ENCODE measurements around the gene LHFPL3. TPM values are rescaled to one million over a fixed set of nuclear protein-coding genes. Genes with fewer than 3 reads are reported as not detected.

LHFPL3 gene
- total RNA-seq, 4 donors from 2014 or later = not detected

DNA sequence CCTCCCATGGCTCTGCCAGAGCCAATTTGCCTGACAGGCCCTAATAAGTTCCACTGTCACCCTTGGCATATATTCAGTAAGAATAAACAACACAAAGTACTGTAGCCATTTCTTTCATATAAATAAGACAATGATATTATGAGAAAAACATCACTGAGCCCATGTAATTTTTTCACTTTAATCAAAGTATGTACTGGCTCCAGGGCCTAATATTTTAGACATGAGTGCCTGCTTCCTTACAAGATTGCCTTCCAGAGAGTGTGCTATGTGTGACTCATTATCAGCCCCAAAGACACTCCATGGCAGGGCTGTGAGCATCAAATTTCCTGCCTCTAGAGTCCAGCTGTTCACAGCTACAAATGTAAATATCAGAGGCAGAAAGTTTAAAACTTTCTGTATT is 297.6 kb downstream of the LHFPL3 start:
- TF ChIP-seq, protein P1, sequence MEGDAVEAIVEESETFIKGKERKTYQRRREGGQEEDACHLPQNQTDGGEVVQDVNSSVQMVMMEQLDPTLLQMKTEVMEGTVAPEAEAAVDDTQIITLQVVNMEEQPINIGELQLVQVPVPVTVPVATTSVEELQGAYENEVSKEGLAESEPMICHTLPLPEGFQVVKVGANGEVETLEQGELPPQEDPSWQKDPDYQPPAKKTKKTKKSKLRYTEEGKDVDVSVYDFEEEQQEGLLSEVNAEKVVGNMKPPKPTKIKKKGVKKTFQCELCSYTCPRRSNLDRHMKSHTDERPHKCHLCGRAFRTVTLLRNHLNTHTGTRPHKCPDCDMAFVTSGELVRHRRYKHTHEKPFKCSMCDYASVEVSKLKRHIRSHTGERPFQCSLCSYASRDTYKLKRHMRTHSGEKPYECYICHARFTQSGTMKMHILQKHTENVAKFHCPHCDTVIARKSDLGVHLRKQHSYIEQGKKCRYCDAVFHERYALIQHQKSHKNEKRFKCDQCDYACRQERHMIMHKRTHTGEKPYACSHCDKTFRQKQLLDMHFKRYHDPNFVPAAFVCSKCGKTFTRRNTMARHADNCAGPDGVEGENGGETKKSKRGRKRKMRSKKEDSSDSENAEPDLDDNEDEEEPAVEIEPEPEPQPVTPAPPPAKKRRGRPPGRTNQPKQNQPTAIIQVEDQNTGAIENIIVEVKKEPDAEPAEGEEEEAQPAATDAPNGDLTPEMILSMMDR (IDR thresholded peaks at IDR 0.05; ENCODE audit: low read depth) = no peak

DNA sequence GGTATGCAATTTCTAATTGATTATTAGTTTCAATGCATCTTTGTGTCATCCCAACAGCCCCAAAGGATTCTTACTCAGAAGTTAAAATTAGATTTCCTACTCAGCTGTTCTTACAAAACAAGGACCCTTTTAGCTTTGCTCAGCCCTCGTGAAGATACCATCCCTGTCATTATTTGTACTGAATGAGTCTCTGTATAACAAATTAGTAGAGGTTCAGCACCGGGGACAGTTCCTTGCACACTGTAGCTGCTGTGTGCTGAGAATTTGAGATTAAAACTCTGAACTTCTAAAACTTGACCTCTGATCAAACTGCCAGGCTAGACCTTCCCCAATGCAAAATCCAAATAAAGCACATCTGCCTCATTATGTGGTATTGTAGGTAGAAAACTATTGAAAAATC is 299.1 kb downstream of the LHFPL3 start:
- TF ChIP-seq, protein P1 (IDR thresholded peaks at IDR 0.05; ENCODE audit: low read depth) = no peak

DNA sequence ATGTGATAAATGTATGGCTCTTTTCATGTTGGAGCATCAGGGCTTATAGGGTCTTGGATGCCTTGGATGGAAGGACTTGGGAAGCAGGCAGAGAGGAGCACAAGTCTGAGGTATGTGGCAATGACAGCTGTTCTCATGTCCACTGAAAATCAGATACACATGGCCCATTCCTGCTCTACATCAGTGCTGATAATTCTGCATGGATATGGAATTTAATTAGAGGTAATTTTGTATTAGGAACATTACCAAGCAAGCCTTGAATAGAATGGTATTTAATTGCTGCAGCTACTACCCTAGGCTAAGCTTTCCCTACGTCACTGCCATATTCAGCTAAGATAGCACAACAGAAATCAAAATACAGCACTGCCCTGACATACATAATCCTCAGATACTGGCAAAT is 299.6 kb downstream of the LHFPL3 start:
- TF ChIP-seq, protein P1 (IDR thresholded peaks at IDR 0.05; ENCODE audit: low read depth) = no peak

DNA sequence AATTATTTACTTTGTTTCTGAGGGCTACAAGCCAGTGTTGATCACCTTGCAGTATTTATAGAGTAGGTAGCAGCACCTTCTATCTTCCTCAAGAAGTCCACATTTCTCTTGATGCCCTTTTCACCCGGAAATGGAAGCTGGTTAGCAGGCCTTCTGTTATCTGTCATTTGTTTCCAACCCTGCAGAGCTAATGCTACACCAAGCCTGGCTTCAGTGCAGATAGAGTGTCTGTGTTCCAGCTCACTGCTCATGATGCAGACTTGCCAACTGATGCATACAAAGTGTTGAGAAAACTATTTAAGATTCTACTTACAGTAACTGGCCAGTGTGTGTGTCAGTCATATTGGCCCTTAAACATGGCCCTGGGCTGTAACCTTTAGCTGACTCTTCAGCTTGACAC is 301.0 kb downstream of the LHFPL3 start:
- TF ChIP-seq, protein P1 (IDR thresholded peaks at IDR 0.05; ENCODE audit: low read depth) = no peak

DNA sequence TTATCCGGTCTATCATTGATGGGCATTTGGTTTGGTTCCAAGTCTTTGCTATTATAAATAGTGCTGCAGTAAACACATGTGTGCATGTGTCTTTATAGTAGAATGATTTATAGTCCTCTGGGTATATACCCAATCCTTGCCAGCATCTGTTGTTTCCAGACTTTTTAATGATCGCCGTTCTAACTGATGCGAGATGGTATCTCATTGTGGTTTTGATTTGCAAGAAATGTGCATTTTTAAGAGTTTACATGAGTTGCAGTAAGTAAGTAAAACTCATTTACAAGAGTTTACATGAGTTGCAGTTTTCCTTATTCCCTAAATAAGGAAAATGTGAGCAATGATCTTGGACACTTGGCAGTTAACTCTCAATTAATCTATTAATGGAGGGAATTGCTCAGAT is 312.1 kb downstream of the LHFPL3 start:
- TF ChIP-seq, protein P1 (IDR thresholded peaks at IDR 0.05; ENCODE audit: low read depth) = no peak

DNA sequence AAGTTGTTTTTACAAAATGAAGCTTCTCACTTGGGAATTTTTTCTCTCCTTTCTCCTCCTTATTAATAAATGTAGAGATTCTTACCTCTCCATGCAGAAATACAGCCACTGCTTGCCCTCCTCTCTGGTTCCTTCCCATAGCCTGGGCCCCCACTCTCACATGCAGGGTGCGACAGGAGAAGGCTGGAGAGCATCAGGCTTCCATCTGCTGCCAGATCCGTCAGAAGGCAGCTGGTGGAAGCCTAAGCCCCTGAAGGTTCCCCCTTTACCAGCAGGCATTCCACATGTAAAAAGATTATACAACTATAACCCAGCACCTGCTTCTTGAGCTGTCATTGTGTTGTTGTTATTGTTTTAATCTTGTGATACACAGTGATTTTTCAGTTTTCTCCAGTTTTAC is 314.2 kb downstream of the LHFPL3 start:
- TF ChIP-seq, protein P1 (IDR thresholded peaks at IDR 0.05; ENCODE audit: low read depth) = no peak

DNA sequence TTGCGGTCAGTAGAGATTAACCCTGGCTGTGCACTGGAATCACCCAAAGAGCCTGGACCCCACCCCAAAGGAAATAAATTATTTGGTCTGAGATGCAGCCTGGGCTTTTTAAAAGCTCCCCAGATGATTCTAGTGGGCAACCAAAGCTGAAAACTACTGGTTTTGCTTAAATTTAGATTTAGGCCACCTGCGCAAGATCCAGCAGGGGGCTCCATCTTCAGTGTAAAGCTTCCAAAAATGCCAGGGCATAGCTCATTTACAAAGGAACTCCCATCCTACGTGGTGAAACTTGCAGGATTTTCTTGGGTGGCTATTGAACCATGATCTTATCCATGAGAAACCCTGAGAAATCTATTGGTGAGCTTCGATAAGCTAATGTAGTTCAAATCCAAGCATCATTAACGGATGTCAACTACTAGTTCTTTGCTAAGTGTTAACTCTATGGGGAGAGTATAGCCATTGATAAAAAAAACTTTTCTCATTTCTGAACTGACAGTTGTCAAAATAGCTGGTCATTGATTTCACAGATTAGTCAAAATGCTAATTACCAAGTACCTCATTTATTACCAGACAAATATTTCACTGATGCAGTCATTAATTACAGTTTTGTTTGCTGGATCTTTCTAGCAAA is 315.3 kb downstream of the LHFPL3 start:
- TF ChIP-seq, protein P1 (IDR thresholded peaks at IDR 0.05; ENCODE audit: low read depth) = no peak

All from subcutaneous adipose tissue (tissue), 4 donors.